ENCODE measurements around the gene HADHA.

Gene HADHA

DNA sequence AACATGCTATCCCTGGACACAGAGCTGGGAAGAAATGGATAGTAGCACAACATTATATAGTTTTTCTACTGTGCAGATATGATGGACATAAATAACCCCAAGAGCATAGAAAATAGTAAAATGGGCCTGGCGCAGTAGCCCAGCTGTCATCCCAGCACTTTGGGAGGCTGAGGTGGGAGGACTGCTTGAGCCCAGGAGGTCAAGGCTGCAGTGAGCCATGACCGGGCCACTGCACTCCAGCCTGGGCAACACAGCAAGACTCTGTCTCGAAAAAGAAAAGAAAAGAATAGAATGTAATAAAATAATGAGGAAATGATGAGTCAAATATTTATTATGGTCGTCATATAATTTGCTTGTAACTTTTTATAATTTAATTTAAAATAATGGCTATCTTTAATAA, 79.0 kb downstream of the HADHA start:
- Histone ChIP-seq H3K4me3 (ENCODE audit: insufficient read depth, low read length, poor library complexity, severe bottlenecking) (no peak overlapping the region), H3K27ac (ENCODE audit: low read depth, low read length) (no peak overlapping the region), H3K79me2 (ENCODE audit: insufficient read depth, low read length) (no peaks in the 10 kb centered on the region), H3F3A (ENCODE audit: insufficient read depth) (no peaks in the 10 kb centered on the region), H3K9me2 (replicated peaks; ENCODE audit: insufficient read depth, low read length) (no peaks in the 10 kb centered on the region), H4K20me1 (ENCODE audit: low read depth, low read length) (no peaks in the 10 kb centered on the region), H3K27me3 (ENCODE audit: low read length) (no peaks in the 10 kb centered on the region), H3K36me3 (ENCODE audit: low read length) (no peaks in the 10 kb centered on the region), H3K4me2 (ENCODE audit: low read depth, low read length, poor library complexity, severe bottlenecking) (no peak overlapping the region), H2AFZ (ENCODE audit: low read depth, low read length, severe bottlenecking) (no peak overlapping the region), H3K9ac (ENCODE audit: low read length) (no peak overlapping the region), H3K9me3 (ENCODE audit: insufficient read depth, low read length) (no peaks in the 10 kb centered on the region)
- no peak for TF ChIP-seq EZH2phosphoT487 (conservative IDR thresholded peaks at IDR 0.05; ENCODE audit: low read length)
- TF ChIP-seq, protein P1, sequence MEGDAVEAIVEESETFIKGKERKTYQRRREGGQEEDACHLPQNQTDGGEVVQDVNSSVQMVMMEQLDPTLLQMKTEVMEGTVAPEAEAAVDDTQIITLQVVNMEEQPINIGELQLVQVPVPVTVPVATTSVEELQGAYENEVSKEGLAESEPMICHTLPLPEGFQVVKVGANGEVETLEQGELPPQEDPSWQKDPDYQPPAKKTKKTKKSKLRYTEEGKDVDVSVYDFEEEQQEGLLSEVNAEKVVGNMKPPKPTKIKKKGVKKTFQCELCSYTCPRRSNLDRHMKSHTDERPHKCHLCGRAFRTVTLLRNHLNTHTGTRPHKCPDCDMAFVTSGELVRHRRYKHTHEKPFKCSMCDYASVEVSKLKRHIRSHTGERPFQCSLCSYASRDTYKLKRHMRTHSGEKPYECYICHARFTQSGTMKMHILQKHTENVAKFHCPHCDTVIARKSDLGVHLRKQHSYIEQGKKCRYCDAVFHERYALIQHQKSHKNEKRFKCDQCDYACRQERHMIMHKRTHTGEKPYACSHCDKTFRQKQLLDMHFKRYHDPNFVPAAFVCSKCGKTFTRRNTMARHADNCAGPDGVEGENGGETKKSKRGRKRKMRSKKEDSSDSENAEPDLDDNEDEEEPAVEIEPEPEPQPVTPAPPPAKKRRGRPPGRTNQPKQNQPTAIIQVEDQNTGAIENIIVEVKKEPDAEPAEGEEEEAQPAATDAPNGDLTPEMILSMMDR (IDR thresholded peaks at IDR 0.05; ENCODE audit: insufficient read depth, low read length, poor library complexity, severe bottlenecking), result no peak

- Histone ChIP-seq H3K9me2 (replicated peaks; ENCODE audit: insufficient read depth, low read length) (no peaks in the 10 kb centered on the region), H3K9ac (ENCODE audit: low read length) (no peak overlapping the region), H3K27me3 (ENCODE audit: low read length) (no peaks in the 10 kb centered on the region), H3K4me3 (ENCODE audit: insufficient read depth, low read length, poor library complexity, severe bottlenecking) (no peak overlapping the region), H3K4me2 (ENCODE audit: low read depth, low read length, poor library complexity, severe bottlenecking) (no peak overlapping the region), H3K79me2 (ENCODE audit: insufficient read depth, low read length) (no peaks in the 10 kb centered on the region), H3K27ac (ENCODE audit: low read depth, low read length) (no peak overlapping the region), H4K20me1 (ENCODE audit: low read depth, low read length) (no peaks in the 10 kb centered on the region), H3F3A (ENCODE audit: insufficient read depth) (no peaks in the 10 kb centered on the region), H3K36me3 (ENCODE audit: low read length) (no peaks in the 10 kb centered on the region), H3K9me3 (ENCODE audit: insufficient read depth, low read length) (no peaks in the 10 kb centered on the region), H2AFZ (ENCODE audit: low read depth, low read length, severe bottlenecking) (no peak overlapping the region)
- TF ChIP-seq, protein P1 (IDR thresholded peaks at IDR 0.05; ENCODE audit: insufficient read depth, low read length, poor library complexity, severe bottlenecking), result no peak
- no peak for TF ChIP-seq EZH2phosphoT487 (conservative IDR thresholded peaks at IDR 0.05; ENCODE audit: low read length)
Observed at GRCh38 chr2:26164641-26165211, 79.7 kb downstream of the HADHA start.

GRCh38 chr2:26164231-26164630, 80.2 kb downstream of the HADHA start:
- Histone ChIP-seq H4K20me1 (ENCODE audit: low read depth, low read length) (no peaks in the 10 kb centered on the region), H3K27ac (ENCODE audit: low read depth, low read length) (no peak overlapping the region), H3K9ac (ENCODE audit: low read length) (no peak overlapping the region), H3K9me2 (replicated peaks; ENCODE audit: insufficient read depth, low read length) (no peaks in the 10 kb centered on the region), H3F3A (ENCODE audit: insufficient read depth) (no peaks in the 10 kb centered on the region), H3K27me3 (ENCODE audit: low read length) (no peaks in the 10 kb centered on the region), H3K9me3 (ENCODE audit: insufficient read depth, low read length) (no peaks in the 10 kb centered on the region), H3K4me2 (ENCODE audit: low read depth, low read length, poor library complexity, severe bottlenecking) (no peak overlapping the region), H3K79me2 (ENCODE audit: insufficient read depth, low read length) (no peaks in the 10 kb centered on the region), H3K36me3 (ENCODE audit: low read length) (no peaks in the 10 kb centered on the region), H2AFZ (ENCODE audit: low read depth, low read length, severe bottlenecking) (no peak overlapping the region), H3K4me3 (ENCODE audit: insufficient read depth, low read length, poor library complexity, severe bottlenecking) (no peak overlapping the region)
- no peak for TF ChIP-seq EZH2phosphoT487 (conservative IDR thresholded peaks at IDR 0.05; ENCODE audit: low read length)
- TF ChIP-seq, protein P1 (IDR thresholded peaks at IDR 0.05; ENCODE audit: insufficient read depth, low read length, poor library complexity, severe bottlenecking), result no peak
